Measurements from ENCODE around the gene POLRMT.
"Not testable (repeated sequence)": the region's sequence is repeated elsewhere in the genome, so short reads cannot be mapped to it uniquely, and the experiment has no call there.

Gene POLRMT

DNA sequence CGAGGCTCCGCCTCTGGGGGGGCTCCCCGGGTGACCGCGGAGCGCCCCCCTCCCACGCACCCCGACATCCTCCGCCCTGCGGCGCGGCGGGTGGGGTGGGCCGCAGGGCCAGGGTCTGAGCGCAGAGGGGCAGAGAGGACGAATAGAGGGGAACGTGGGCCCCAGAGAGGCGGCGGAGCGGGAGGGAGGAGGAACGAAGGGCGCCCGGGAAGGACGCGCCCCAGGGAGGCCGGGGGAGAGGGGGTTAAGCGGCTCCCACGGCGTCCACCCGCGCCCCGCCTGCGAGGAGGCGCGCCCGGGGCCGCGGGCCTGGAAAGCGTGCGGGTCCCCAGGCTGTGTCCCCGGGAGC, 42.6 kb downstream of the POLRMT start:
- no peak overlapping the region for H3K27ac Mint-ChIP-seq
- peaks cover 0 to 11% of the 10 kb centered on the region in 2 donors for H3K27me3 Mint-ChIP-seq
- H3K9me3 Mint-ChIP-seq = no peaks in the 10 kb centered on the region

DNA sequence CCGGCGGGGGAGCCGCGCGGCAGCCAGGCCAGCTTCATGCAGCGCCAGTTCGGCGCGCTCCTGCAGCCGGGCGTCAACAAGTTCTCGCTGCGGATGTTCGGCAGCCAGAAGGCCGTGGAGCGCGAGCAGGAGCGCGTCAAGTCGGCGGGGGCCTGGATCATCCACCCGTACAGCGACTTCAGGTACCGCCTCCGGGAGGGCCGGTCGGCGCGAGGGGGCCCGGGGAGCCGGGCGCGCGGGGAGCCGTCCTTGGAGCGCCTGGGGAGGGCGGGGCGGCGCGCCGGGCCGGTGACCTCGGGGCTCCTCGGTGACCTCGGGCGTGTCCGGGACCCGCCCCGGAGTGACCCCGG, 43.0 kb downstream of the POLRMT start:
- H3K4me1 Mint-ChIP-seq (ENCODE audit: low read depth in 2 of 2) = peaks cover 0 to 7% of the 10 kb centered on the region in 2 donors
- peaks cover 0 to 11% of the 10 kb centered on the region in 2 donors for H3K27me3 Mint-ChIP-seq
- DNase-seq = peak in 1 of 3 experiments; percentile 31
- H3K4me3 Mint-ChIP-seq = peak overlapping the region; percentile 45 to 61
- no peaks in the 10 kb centered on the region for H3K9me3 Mint-ChIP-seq
- H3K27ac Mint-ChIP-seq = no peak overlapping the region
- peak; percentile 48 for ATAC-seq (replicated peaks)
- H3K36me3 Mint-ChIP-seq (ENCODE audit: insufficient read depth) = no peaks in the 10 kb centered on the region

More for the DNA sequence above, 42.6 kb downstream of the POLRMT start:
- Mint-ChIP-seq H3K4me3 (no peak overlapping the region), H3K4me1 (ENCODE audit: low read depth in 2 of 2) (peaks cover 0 to 7% of the 10 kb centered on the region in 2 donors), H3K36me3 (ENCODE audit: insufficient read depth) (no peaks in the 10 kb centered on the region)
- DNase-seq (no peak), ATAC-seq (replicated peaks) (no peak)

DNA sequence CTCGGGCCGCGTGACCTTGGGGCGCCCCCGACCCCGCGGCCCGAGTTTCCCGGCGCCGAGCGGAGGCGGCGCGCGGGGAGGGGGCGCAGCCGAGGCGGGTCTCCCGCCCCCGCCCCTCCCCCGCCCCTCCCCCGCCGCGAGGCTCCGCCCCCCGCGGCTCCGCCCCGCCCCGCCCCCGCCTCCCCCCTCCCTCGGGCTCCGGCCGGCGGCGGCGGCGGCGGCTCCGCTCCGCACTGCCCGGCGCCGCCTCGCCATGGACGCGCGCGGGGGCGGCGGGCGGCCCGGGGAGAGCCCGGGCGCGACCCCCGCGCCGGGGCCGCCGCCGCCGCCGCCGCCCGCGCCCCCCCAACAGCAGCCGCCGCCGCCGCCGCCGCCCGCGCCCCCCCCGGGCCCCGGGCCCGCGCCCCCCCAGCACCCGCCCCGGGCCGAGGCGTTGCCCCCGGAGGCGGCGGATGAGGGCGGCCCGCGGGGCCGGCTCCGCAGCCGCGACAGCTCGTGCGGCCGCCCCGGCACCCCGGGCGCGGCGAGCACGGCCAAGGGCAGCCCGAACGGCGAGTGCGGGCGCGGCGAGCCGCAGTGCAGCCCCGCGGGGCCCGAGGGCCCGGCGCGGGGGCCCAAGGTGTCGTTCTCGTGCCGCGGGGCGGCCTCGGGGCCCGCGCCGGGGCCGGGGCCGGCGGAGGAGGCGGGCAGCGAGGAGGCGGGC, 43.5 kb downstream of the POLRMT start, which contains the start of gene HCN2:
TSS of gene HCN2 (plus strand) at position 189 of the 703 bp plus-strand sequence. CDS start at position 254, 65 bp downstream.
- H3K27me3 Mint-ChIP-seq = peaks cover 0 to 11% of the 10 kb centered on the region in 2 donors
- H3K4me3 Mint-ChIP-seq = peak within 1 kb of the TSS; percentile 59 to 61
- no peaks in the 10 kb centered on the region for H3K9me3 Mint-ChIP-seq
- ATAC-seq (replicated peaks) (peak; percentile 18), DNase-seq (no peak)
- H3K4me1 Mint-ChIP-seq (ENCODE audit: low read depth in 2 of 2) = peaks cover 0 to 7% of the 10 kb centered on the region in 2 donors
- H3K27ac Mint-ChIP-seq = no peak within 1 kb of the TSS
- H3K36me3 Mint-ChIP-seq (ENCODE audit: insufficient read depth) = peaks cover 4% of the 10 kb centered on the region

DNA sequence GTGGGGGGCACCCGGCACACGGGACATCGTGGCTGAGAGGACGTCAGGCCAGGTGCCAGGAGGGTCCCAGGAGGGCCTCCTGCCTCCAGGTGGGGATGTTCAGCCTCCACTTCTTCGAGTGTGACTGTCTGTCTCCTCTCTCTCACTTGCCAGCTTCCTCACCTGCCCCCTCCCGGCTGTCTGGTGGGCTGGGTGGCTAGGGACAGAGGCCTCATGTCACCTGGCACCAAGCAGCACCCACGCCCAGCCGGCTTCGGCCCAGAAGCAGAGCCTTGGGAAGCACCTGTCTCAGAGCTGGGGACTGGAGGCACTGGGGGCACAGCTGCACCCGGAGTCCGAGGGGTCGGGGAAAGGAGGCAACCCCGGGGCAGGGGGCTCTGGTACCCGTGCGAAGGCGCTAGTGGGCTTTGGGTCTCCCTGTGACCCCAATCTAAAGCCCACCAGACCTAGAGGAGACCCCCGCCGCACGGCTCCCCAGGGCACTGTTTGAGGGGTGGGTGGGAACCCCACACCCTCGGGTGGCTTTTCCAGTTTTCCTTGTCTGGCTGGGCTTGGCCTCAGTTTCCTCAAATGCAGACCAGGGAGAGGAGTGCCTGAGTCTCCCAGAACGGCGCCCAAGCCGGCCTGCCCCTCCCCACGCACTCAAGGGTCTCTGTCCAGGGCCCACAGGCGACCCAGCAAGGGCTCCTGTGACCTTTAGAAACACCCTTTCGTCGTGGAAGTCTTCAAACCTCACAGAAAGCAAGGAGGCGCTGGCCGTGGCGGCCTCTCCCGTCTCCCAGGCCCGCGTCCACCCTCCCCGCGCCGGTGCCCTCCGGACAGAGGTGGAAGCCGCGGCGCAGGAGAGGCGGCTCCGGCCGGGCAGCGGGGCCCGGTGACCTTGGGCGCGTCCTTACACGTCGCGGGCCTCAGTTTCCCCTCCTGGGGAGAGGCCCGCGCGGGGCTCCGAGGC, 44.3 kb downstream of the POLRMT start:
- Mint-ChIP-seq H3K4me1 (ENCODE audit: low read depth in 2 of 2) (peaks cover under 1 to 7% of the 10 kb centered on the region in 2 donors), H3K27me3 (peaks cover 0 to 11% of the 10 kb centered on the region in 2 donors), H3K27ac (no peak overlapping the region), H3K4me3 (peak overlapping the region; percentile 45 to 59), H3K9me3 (no peaks in the 10 kb centered on the region), H3K36me3 (ENCODE audit: insufficient read depth) (peaks cover 8% of the 10 kb centered on the region)
- no peak for ATAC-seq (replicated peaks)
- DNase-seq = no peak

DNA sequence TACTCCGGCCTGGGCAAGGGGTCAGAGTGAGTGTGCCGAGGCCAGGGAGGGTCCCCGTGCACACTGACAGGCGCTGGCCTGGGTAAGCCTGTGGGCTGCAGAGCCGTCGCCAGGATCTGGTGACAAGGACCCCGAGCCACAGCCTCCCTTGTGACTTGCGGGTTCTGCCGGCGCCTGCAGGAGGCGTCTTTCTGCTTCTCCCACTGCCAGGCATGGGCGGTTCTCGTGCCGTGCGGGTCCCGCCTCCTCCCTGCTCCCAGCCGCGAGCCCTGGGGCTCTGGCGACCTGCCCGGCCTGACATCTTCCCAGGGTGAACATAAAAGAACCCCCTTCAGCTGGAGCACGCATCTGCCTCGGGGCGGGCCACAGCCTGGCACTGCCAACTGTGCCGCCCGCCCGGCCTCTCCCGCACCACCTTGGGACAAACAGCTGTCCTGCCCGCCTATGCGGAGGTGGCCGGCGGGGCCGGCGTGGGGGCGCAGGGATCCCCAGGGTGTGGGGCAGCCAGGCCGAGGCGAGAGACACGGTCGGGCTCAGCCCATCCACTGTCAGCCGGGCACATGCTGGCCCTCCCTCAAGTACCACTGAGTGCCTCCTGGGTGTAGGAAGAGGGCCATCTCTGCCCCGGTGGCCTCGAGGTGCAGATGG, 45.1 kb downstream of the POLRMT start:
- ATAC-seq (replicated peaks) (peak; percentile 63), DNase-seq (peak; percentile 53 to 58 (median 55))
- Mint-ChIP-seq H3K4me3 (peak overlapping the region; percentile 45 to 59), H3K9me3 (no peaks in the 10 kb centered on the region), H3K4me1 (ENCODE audit: low read depth in 2 of 2) (peaks cover 4 to 12% of the 10 kb centered on the region in 2 donors), H3K27ac (no peak overlapping the region), H3K36me3 (ENCODE audit: insufficient read depth) (peaks cover 14% of the 10 kb centered on the region), H3K27me3 (peaks cover 0 to 11% of the 10 kb centered on the region in 2 donors)

DNA sequence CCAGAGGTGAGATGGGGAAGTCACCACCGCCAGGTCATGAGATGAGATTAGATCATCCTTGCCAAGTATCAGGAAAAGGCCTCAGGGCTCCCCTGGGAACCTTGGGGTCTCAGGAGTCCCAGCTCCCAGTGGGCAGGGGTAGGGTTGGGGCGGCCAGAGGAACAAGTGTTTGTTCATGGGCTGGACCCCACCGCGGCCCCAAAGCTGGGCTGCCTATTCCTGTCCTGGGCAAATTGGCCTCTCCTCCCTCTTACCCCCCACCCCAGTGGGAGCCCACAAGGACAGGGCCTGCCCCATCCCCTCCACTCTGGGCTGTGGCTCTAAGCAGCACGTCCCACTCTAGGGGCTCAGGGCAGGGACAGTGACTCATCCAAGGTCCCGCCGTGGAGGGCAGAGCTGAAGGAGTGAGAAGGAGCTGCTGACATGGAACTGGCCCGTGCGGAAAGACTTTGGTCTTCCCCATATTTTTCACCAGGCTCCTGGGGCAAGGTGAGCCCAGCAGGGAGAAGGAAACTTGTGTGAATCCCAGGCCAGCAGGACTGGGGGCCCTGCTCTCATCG, 47.7 kb downstream of the POLRMT start:
- H3K4me3 Mint-ChIP-seq = no peak overlapping the region
- H3K4me1 Mint-ChIP-seq (ENCODE audit: low read depth in 2 of 2) = peaks cover 4 to 12% of the 10 kb centered on the region in 2 donors
- no peaks in the 10 kb centered on the region for H3K9me3 Mint-ChIP-seq
- DNase-seq (no peak), ATAC-seq (replicated peaks) (no peak)
- peaks cover 0 to 11% of the 10 kb centered on the region in 2 donors for H3K27me3 Mint-ChIP-seq
- peaks cover 20% of the 10 kb centered on the region for H3K36me3 Mint-ChIP-seq (ENCODE audit: insufficient read depth)
- H3K27ac Mint-ChIP-seq = no peak overlapping the region

DNA sequence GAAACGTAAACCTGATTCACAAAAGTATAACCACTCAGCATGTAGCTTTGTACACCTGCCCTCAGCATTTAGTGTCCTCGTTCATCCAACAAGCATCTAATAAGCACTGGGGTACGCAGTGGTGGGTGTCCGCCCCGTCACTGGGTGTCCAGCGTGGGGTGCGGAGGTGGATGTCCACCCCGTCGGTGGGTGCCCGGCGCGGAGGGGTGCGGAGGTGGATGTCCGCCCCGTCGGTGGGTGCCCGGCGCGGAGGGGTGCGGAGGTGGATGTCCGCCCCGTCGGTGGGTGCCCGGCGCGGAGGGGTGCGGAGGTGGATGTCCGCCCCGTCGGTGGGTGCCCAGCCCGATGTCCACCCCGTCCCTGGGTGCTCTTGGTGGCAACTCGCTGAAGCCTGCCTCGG, 48.2 kb downstream of the POLRMT start:
- ATAC-seq (replicated peaks); H3K9me3 Mint-ChIP-seq; DNase-seq; H3K4me1 Mint-ChIP-seq (ENCODE audit: low read depth in 2 of 2); H3K4me3 Mint-ChIP-seq; H3K27ac Mint-ChIP-seq: not testable (repeated sequence)
- Mint-ChIP-seq H3K36me3 (ENCODE audit: insufficient read depth) (peaks cover 25% of the 10 kb centered on the region), H3K27me3 (peaks cover 0 to 11% of the 10 kb centered on the region in 2 donors)

DNA sequence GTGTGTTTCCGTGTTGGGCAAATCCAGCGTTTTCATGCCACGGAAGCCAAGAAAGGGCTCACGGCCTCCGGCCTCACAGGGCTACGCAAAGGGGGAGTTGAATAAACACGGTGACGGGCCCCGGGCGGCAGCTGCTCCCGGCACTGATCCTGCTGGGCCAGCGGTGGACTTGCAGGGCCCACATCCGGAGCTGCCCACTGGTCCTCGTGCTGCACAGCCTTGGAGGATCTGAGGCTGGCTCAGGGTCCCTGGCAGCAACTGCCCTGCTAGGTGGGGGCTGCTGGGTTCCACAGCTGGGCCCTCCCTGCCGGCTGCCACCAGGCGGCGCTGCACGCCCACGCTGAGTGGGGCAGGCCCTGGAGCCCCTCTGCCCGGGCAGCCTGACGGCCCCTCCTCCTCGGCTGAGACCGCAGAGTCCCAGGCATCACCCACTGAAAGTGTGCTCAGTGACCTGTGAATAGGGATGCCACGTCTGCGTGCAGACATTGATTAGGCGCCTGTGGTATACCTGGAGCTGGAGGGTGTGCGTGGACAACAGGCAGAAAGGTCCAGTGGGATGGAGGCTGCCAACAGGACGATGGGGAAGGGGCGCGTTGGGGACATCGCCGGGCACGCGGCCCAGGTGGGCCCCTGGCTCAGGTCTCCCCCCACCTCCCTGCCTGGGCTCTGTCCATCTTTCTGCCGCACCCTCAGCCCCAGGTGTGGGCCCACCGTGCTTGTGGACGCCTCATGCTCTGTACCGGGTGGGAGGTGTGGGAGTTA, 48.9 kb downstream of the POLRMT start:
- peaks cover 0 to 11% of the 10 kb centered on the region in 2 donors for H3K27me3 Mint-ChIP-seq
- no peaks in the 10 kb centered on the region for H3K9me3 Mint-ChIP-seq
- H3K4me3 Mint-ChIP-seq = peak overlapping the region; percentile 2 to 44
- peaks cover 4 to 10% of the 10 kb centered on the region in 2 donors for H3K4me1 Mint-ChIP-seq (ENCODE audit: low read depth in 2 of 2)
- peak; percentile 74 for ATAC-seq (replicated peaks)
- H3K36me3 Mint-ChIP-seq (ENCODE audit: insufficient read depth) = peaks cover 29% of the 10 kb centered on the region
- peak overlapping the region in 1 of 2 donors; percentile 75 for H3K27ac Mint-ChIP-seq
- DNase-seq = peak; percentile 62 to 70 (median 63)

DNA sequence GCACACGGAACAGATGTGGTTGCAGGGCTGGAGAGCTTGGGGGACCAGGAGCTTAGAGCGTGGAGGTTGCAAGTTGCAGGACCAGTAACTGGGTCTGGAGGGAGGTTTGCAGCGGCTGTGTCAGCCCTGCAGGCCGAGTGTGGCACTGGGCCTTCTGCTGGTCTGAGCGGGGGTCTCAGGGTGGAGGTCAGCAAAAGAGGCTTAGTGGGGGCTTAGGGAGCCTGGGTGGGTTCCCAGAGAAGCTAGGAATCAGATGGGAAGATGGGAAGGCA, 49.4 kb downstream of the POLRMT start:
- ATAC-seq (replicated peaks) = no peak
- H3K4me3 Mint-ChIP-seq = peak overlapping the region; percentile 2 to 44
- no peaks in the 10 kb centered on the region for H3K9me3 Mint-ChIP-seq
- peak overlapping the region in 1 of 2 donors; percentile 75 for H3K27ac Mint-ChIP-seq
- H3K27me3 Mint-ChIP-seq = peaks cover 0 to 11% of the 10 kb centered on the region in 2 donors
- H3K4me1 Mint-ChIP-seq (ENCODE audit: low read depth in 2 of 2) = peaks cover 4 to 7% of the 10 kb centered on the region in 2 donors
- H3K36me3 Mint-ChIP-seq (ENCODE audit: insufficient read depth) = peaks cover 32% of the 10 kb centered on the region
- no peak for DNase-seq

DNA sequence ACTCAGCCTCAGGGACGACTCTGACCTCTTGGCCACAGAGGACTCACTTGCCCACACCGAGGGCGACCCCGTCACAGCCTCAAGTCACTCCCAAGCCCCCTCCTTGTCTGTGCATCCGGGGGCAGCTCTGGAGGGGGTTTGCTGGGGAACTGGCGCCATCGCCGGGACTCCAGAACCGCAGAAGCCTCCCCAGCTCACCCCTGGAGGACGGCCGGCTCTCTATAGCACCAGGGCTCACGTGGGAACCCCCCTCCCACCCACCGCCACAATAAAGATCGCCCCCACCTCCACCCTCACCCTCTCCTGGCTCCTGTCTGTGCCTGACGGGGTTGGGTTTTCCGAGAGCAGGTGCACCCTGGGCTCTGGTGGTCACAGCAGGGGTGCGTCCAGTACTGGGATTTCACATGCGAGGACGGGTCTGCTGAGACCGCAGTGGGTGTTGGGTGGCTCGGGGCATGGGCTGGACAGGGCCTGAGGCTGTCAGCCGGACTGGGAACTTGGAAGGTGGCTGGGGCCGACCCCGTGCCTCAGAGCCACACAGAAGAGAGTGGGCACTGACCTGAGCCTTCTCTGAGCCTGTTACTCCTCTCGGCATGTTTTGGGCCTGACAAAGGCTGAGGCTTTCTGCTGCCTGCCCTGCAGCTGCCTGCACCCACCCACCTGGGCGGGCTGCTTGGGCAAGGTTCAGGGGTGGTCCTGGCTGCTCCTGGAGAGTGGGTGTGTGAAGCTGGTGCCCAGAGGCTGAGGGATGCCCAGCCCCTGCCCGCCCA, 50.0 kb downstream of the POLRMT start:
- Mint-ChIP-seq H3K27me3 (peaks cover 0 to 7% of the 10 kb centered on the region in 2 donors), H3K27ac (peak overlapping the region; percentile 49 to 75), H3K4me1 (ENCODE audit: low read depth in 2 of 2) (peaks cover 6 to 7% of the 10 kb centered on the region in 2 donors), H3K4me3 (peak overlapping the region in 1 of 2 donors; percentile 44), H3K9me3 (no peaks in the 10 kb centered on the region), H3K36me3 (ENCODE audit: insufficient read depth) (peaks cover 35% of the 10 kb centered on the region)
- ATAC-seq (replicated peaks) (no peak), DNase-seq (no peak)

DNA sequence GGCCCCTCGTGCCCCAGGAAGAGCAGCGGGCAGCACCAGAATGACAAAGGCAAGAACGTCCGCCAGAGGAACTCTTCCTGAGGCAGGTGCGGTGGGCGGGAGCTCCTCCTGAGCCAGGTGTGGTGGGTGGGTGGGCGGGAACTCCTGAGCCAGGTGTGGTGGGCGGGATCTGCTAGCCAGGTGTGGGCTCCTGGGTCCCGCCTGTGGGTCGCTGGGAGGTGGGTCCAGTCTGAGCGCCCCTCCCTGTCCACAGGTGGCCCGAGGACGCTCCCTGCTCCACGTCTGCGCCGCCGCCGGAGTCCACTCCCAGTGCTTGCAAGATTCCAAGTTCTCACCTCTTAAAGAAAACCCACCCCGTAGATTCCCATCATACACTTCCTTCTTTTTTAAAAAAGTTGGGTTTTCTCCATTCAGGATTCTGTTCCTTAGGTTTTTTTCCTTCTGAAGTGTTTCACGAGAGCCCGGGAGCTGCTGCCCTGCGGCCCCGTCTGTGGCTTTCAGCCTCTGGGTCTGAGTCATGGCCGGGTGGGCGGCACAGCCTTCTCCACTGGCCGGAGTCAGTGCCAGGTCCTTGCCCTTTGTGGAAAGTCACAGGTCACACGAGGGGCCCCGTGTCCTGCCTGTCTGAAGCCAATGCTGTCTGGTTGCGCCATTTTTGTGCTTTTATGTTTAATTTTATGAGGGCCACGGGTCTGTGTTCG, 50.7 kb downstream of the POLRMT start:
- Mint-ChIP-seq H3K4me1 (ENCODE audit: low read depth in 2 of 2) (peaks cover 7 to 8% of the 10 kb centered on the region in 2 donors), H3K4me3 (no peak overlapping the region), H3K9me3 (no peaks in the 10 kb centered on the region), H3K36me3 (ENCODE audit: insufficient read depth) (peaks cover 37% of the 10 kb centered on the region), H3K27me3 (no peaks in the 10 kb centered on the region), H3K27ac (peak overlapping the region in 1 of 2 donors; percentile 49)
- DNase-seq = no peak
- ATAC-seq (replicated peaks) = no peak

Data from effector memory CD8-positive, alpha-beta T cell (primary cell).